HepG2 (cell line): Measurements from ENCODE around the gene FGD6. TPM values are rescaled to one million over a fixed set of nuclear protein-coding genes. Genes with fewer than 3 reads are reported as not detected.

Source experiments
- ATAC-seq: fragments of 200-7000 bp; cut with Tn5 transposase; 3 replicates; pipeline ENCODE4 v1.9.1; 2020; ENCODE audit warnings: mild to moderate bottlenecking, moderate library complexity
- BruUV-seq: library from RNA; stranded (reverse); fragments of 400-500 nt; replicated peaks from 2 replicates; lab custom pipeline; 2021; lab: Mats Ljungman, UMichigan
- CTCF ChIA-PET: fragments of 300-600 bp; formaldehyde crosslinking; extraction: SDS; loops from one replicate; lab custom pipeline; 2021; ENCODE audit warnings: low total read pairs, inconsistent platforms, low intra/inter-chr PET ratio; lab: Yijun Ruan, JAX
- POLR2A ChIA-PET: fragments of 350-600 bp; sonication (Branson Sonifier 250); formaldehyde crosslinking; loops from one replicate; lab custom pipeline; 2020; ENCODE audit warnings: antibody characterized with exemption, inconsistent platforms; lab: Yijun Ruan, JAX
- DNase-seq: peaks from one replicate; pipeline ENCODE4 v3.0.0-alpha.2; 2015; ENCODE audit warnings: low spot score
- FAIRE-seq: peaks from 3 replicates; lab custom pipeline; 2011; peaks lifted over from hg19 to GRCh38; lab: Jason Lieb, UNC
- H2AFZ ChIP-seq: one replicate; pipeline ENCODE4 v1.6.1; 2011; ENCODE audit warnings: low read length, inconsistent platforms
- H3K27ac ChIP-seq: fragments of 300-600 bp; 3 replicates; pipeline ENCODE4 v1.8.0; 2011; ENCODE audit warnings: mixed run types, mild to moderate bottlenecking, mixed read lengths, low read length, inconsistent platforms; ENCODE audit not compliant: insufficient read depth; ENCODE audit errors: extremely low read length
- H3K27me3 ChIP-seq, 2 experiments: fragments of 200-600 bp in 1 of 2; 2 replicates in 1 of 2; 3 replicates in 1 of 2; pipeline versions ENCODE4 v1.6.0 to v1.8.0; 2011; ENCODE audit warnings: low read length in 2 of 2, mild to moderate bottlenecking in 2 of 2, moderate library complexity in 2 of 2, inconsistent platforms in 1 of 2; ENCODE audit not compliant: insufficient read depth in 2 of 2, control insufficient read depth in 1 of 2
- H3K36me3 ChIP-seq, 2 experiments: fragments of 200-600 bp in 1 of 2; replicated peaks in 1 of 2; 2 replicates in 1 of 2; 3 replicates in 1 of 2; pipeline versions ENCODE4 v1.5.1 to v1.8.0; 2011; ENCODE audit warnings: low read length in 2 of 2, inconsistent platforms in 1 of 2; ENCODE audit not compliant: insufficient read depth in 2 of 2, control insufficient read depth in 1 of 2
- H3K4me1 ChIP-seq: 2 replicates; pipeline ENCODE4 v1.5.1; 2012; ENCODE audit warnings: low read length, inconsistent platforms; ENCODE audit not compliant: insufficient read depth
- H3K4me2 ChIP-seq: 2 replicates; pipeline ENCODE4 v1.6.0; 2011; ENCODE audit warnings: low read depth, low read length, inconsistent platforms
- H3K4me3 ChIP-seq, 3 experiments: fragments of 200-600 bp in 1 of 3; sonication (generic), shearing (Covaris generic) in 1 of 3; replicated peaks in 1 of 3; 2 replicates each; pipeline ENCODE4 v1.5.1; 2011 to 2016; ENCODE audit warnings: low read length in 3 of 3, inconsistent platforms in 2 of 3, low read depth in 2 of 3, mild to moderate bottlenecking in 2 of 3, control low read depth in 1 of 3, mixed read lengths in 1 of 3; ENCODE audit not compliant: insufficient read depth in 1 of 3
- H3K79me2 ChIP-seq: one replicate; pipeline ENCODE4 v1.6.1; 2011; ENCODE audit warnings: low read length, inconsistent platforms; ENCODE audit not compliant: insufficient read depth
- H3K9ac ChIP-seq: 2 replicates; pipeline ENCODE4 v1.6.0; 2011; ENCODE audit warnings: mild to moderate bottlenecking, low read depth, low read length, inconsistent platforms; ENCODE audit not compliant: insufficient read depth
- H3K9me3 ChIP-seq: 2 replicates; pipeline ENCODE4 v1.5.1; 2012; ENCODE audit warnings: mild to moderate bottlenecking, low read length
- H4K20me1 ChIP-seq: 2 replicates; pipeline ENCODE4 v1.6.0; 2011; ENCODE audit warnings: inconsistent platforms, mild to moderate bottlenecking, low read length, moderate library complexity; ENCODE audit not compliant: insufficient read depth
- EED ChIP-seq: sonication (generic); formaldehyde crosslinking; IDR thresholded peaks from 2 replicates; pipeline ENCODE4 v1.5.0; 2020; ENCODE audit warnings: mild to moderate bottlenecking, missing genetic modification reagents
- GATAD2A ChIP-seq: IDR thresholded peaks from 2 replicates; pipeline ENCODE4 v1.6.1; 2016
- KMT2B ChIP-seq: IDR thresholded peaks from 2 replicates; pipeline ENCODE4 v1.6.1; 2016; ENCODE audit warnings: missing genetic modification reagents, missing compliant biosample characterization
- MAFF ChIP-seq: IDR thresholded peaks from 2 replicates; pipeline ENCODE4 v1.6.1; 2011; ENCODE audit warnings: low read depth, low read length, improper control_type of control experiment
- NONO ChIP-seq, 2 experiments: fragments of 450-650 bp in 1 of 2; sonication (generic) in 1 of 2; formaldehyde crosslinking in 1 of 2; IDR thresholded peaks in 1 of 2; conservative IDR thresholded peaks in 1 of 2; 2 replicates each; pipeline versions ENCODE4 v1.6.1 to v1.8.0; 2017 to 2022; ENCODE audit warnings: mild to moderate bottlenecking in 1 of 2, missing genetic modification reagents in 1 of 2, moderate library complexity in 1 of 2
- RBM39 ChIP-seq: fragments of 200-400 bp; formaldehyde crosslinking; IDR thresholded peaks from one replicate; pipeline ENCODE4 v1.6.1; 2018; ENCODE audit warnings: antibody characterized with exemption, mild to moderate bottlenecking, low read depth, low read length; ENCODE audit not compliant: poor library complexity, severe bottlenecking
- WGBS: methylation state at CpG from one replicate; pipeline ENCODE4 v1.1.6; 2017; ENCODE audit warnings: low lambda C conversion rate; 5-methylcytosine and 5-hydroxymethylcytosine counted together
- in situ Hi-C: cut with HindIII; loops from 2 replicates; pipeline ENCODE4 v1.10.0; 2017; ENCODE audit warnings: low pct_unique_long_range_greater_than_20kb; ENCODE audit not compliant: extremely low pct_ligation_motif_present
- intact Hi-C: fragments of 100-400 bp; cut with micrococcal nuclease; formaldehyde crosslinking; loops from one replicate; pipeline ENCODE4 v1.10.0; 2022; ENCODE audit not compliant: unreplicated experiment
- polyA plus RNA-seq, 8 experiments: library from polyadenylated mRNA; depleted of rRNA in 3 of 8; stranded (reverse) in 7 of 8; unstranded in 1 of 8; fragments of >200 nt; fragmentation: Illumina TruSeq in 4 of 8; extraction: Trizol in 4 of 8; gene quantifications; 2 replicates each; pipeline versions ENCODE4 v1.2.1 to v1.2.3, GENCODE V29; 2011 to 2016; ENCODE audit warnings: low read depth in 4 of 8, missing spikeins in 1 of 8, mixed read lengths in 1 of 8; ENCODE audit not compliant: insufficient read depth in 1 of 8
- total RNA-seq, 5 experiments: library from RNA; depleted of rRNA; stranded (reverse); fragments of >200 nt; fragmentation: Illumina TruSeq; extraction: Trizol; gene quantifications; 2 replicates each; pipeline ENCODE4 v1.2.3, GENCODE V29; 2016; ENCODE audit warnings: low read depth in 1 of 5
- TF ChIP-seq, protein P1 (sequence below): sonication (generic); formaldehyde crosslinking; IDR thresholded peaks from 2 replicates; pipeline ENCODE4 v1.9.0; 2021; ENCODE audit warnings: missing genetic modification reagents, borderline replicate concordance
- TF ChIP-seq, protein P2 (sequence below): IDR thresholded peaks from 2 replicates; pipeline ENCODE4 v1.6.1; 2016; ENCODE audit warnings: low read depth, control low read depth
- TF ChIP-seq, protein P3 (sequence below): sonication (generic); formaldehyde crosslinking; IDR thresholded peaks from 2 replicates; pipeline ENCODE4 v1.5.0; 2020; ENCODE audit warnings: missing genetic modification reagents
- TF ChIP-seq, protein P4 (sequence below): sonication (generic); formaldehyde crosslinking; conservative IDR thresholded peaks from 2 replicates; pipeline ENCODE4 v1.5.0; 2020; ENCODE audit warnings: missing genetic modification reagents

FGD6 gene
- total and polyA plus RNA-seq, 2 of the 13 experiments (the other 11 are each of a cell fraction or from before 2014, with no cell fraction given), result 2.2 to 4.3 TPM

DNA sequence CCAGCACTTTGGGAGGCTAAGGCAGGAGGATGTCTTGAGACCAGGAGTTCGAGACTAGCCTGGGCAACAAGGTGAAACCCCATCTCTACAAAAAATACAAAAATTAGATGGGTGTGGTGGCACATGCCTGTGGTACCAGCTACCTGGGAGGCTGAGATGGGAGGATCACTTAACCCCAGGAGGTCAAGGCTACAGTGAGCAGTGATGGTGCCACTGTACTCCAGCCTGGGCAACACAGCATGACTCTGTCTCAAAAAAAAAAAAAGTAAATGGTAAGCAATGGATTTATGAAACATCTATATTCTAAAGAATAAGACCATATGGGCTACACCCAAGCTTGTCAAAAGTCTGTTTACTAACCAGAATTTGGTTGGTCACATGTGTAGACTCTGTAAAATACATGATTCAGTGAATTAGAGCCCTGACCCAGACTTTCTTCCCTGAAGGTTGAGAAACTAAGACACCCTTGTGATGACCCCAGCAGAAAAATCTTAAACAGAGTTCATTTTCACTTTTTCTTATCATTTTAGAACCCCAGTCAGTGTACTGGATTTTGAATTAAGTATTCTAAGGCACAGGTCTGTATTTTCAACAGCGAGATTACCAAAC is 12.1 kb downstream of the FGD6 start:
- H3K36me3 ChIP-seq, result peaks cover 0 to 6% of the 10 kb centered on the region in 2 experiments; a peak in 2 of 5 replicates
- no peak overlapping the region for H3K4me3 ChIP-seq
- ChIA-PET POLR2A (no interaction called here), CTCF (no interaction called here)
- no peak overlapping the region for H3K27ac ChIP-seq
- no peak for FAIRE-seq
- intact Hi-C loops (no loop called here), in situ Hi-C loops (no loop called here)
- 96% methylated on average over 2 of the region's 2 CpGs for WGBS
- ATAC-seq, result no peak
- H3K4me1 ChIP-seq, result 0 out of 2 replicates have a peak, but pooled peaks cover 7% of the 10 kb centered on the region
- no peaks in the 10 kb centered on the region for H3K9me3 ChIP-seq
- DNase-seq, result no peak
- TF ChIP-seq, protein P1, sequence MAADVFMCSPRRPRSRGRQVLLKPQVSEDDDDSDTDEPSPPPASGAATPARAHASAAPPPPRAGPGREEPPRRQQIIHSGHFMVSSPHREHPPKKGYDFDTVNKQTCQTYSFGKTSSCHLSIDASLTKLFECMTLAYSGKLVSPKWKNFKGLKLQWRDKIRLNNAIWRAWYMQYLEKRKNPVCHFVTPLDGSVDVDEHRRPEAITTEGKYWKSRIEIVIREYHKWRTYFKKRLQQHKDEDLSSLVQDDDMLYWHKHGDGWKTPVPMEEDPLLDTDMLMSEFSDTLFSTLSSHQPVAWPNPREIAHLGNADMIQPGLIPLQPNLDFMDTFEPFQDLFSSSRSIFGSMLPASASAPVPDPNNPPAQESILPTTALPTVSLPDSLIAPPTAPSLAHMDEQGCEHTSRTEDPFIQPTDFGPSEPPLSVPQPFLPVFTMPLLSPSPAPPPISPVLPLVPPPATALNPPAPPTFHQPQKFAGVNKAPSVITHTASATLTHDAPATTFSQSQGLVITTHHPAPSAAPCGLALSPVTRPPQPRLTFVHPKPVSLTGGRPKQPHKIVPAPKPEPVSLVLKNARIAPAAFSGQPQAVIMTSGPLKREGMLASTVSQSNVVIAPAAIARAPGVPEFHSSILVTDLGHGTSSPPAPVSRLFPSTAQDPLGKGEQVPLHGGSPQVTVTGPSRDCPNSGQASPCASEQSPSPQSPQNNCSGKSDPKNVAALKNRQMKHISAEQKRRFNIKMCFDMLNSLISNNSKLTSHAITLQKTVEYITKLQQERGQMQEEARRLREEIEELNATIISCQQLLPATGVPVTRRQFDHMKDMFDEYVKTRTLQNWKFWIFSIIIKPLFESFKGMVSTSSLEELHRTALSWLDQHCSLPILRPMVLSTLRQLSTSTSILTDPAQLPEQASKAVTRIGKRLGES (CRISPR knock-in tag), result no peak
- TF ChIP-seq, protein P2, sequence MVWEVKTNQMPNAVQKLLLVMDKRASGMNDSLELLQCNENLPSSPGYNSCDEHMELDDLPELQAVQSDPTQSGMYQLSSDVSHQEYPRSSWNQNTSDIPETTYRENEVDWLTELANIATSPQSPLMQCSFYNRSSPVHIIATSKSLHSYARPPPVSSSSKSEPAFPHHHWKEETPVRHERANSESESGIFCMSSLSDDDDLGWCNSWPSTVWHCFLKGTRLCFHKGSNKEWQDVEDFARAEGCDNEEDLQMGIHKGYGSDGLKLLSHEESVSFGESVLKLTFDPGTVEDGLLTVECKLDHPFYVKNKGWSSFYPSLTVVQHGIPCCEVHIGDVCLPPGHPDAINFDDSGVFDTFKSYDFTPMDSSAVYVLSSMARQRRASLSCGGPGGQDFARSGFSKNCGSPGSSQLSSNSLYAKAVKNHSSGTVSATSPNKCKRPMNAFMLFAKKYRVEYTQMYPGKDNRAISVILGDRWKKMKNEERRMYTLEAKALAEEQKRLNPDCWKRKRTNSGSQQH (CRISPR knock-in tag), result no peak
- TF ChIP-seq GATAD2A (CRISPR knock-in tag), result no peak
- TF ChIP-seq RBM39, result no peak
- TF ChIP-seq, protein P3, sequence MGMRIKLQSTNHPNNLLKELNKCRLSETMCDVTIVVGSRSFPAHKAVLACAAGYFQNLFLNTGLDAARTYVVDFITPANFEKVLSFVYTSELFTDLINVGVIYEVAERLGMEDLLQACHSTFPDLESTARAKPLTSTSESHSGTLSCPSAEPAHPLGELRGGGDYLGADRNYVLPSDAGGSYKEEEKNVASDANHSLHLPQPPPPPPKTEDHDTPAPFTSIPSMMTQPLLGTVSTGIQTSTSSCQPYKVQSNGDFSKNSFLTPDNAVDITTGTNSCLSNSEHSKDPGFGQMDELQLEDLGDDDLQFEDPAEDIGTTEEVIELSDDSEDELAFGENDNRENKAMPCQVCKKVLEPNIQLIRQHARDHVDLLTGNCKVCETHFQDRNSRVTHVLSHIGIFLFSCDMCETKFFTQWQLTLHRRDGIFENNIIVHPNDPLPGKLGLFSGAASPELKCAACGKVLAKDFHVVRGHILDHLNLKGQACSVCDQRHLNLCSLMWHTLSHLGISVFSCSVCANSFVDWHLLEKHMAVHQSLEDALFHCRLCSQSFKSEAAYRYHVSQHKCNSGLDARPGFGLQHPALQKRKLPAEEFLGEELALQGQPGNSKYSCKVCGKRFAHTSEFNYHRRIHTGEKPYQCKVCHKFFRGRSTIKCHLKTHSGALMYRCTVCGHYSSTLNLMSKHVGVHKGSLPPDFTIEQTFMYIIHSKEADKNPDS (CRISPR knock-in tag), result no peak
- TF ChIP-seq MAFF, result no peak
- TF ChIP-seq, protein P4, sequence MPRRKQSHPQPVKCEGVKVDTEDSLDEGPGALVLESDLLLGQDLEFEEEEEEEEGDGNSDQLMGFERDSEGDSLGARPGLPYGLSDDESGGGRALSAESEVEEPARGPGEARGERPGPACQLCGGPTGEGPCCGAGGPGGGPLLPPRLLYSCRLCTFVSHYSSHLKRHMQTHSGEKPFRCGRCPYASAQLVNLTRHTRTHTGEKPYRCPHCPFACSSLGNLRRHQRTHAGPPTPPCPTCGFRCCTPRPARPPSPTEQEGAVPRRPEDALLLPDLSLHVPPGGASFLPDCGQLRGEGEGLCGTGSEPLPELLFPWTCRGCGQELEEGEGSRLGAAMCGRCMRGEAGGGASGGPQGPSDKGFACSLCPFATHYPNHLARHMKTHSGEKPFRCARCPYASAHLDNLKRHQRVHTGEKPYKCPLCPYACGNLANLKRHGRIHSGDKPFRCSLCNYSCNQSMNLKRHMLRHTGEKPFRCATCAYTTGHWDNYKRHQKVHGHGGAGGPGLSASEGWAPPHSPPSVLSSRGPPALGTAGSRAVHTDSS (CRISPR knock-in tag), result no peak
- TF ChIP-seq KMT2B (CRISPR knock-in tag), result no peak
- TF ChIP-seq EED (CRISPR knock-in tag), result no peak
- no peak for TF ChIP-seq NONO (IDR thresholded peaks at IDR 0.05)
- TF ChIP-seq NONO (CRISPR knock-in tag; conservative IDR thresholded peaks at IDR 0.05), result no peak
- no peak overlapping the region for H3K4me2 ChIP-seq
- no peaks in the 10 kb centered on the region for H3K27me3 ChIP-seq
- H3K79me2 ChIP-seq, result no peaks in the 10 kb centered on the region
- no TSS peak for BruUV-seq
- H4K20me1 ChIP-seq, result no peaks in the 10 kb centered on the region
- H2AFZ ChIP-seq, result no peak overlapping the region
- H3K9ac ChIP-seq, result no peak overlapping the region
